ENCODE measurements around the gene CPLX3. TPM values are rescaled to one million over a fixed set of nuclear protein-coding genes. Genes with fewer than 3 reads are reported as not detected.

Gene CPLX3
- polyA plus RNA-seq, 3 donors, result not detected

GRCh38 chr15:74801311-74801997 lies 25.0 kb upstream of the CPLX3 start:
- DNase-seq (ENCODE audit: low read depth in 3 of 3, low spot score in 2 of 3), result no peak

- no peak for DNase-seq (ENCODE audit: low read depth in 3 of 3, low spot score in 2 of 3)
Observed at GRCh38 chr15:74802290-74802689, 24.1 kb upstream of the CPLX3 start.

GRCh38 chr15:74802862-74803447 lies 23.5 kb upstream of the CPLX3 start:
- DNase-seq (ENCODE audit: low read depth in 3 of 3, low spot score in 2 of 3), result no peak

GRCh38 chr15:74804935-74805334 lies 21.5 kb upstream of the CPLX3 start:
- DNase-seq (ENCODE audit: low read depth in 3 of 3, low spot score in 2 of 3), result no peak

- no peak for DNase-seq (ENCODE audit: low read depth in 3 of 3, low spot score in 2 of 3)
Observed at GRCh38 chr15:74807282-74807681, 19.1 kb upstream of the CPLX3 start.

GRCh38 chr15:74808078-74808839 lies 18.2 kb upstream of the CPLX3 start:
- no peak for DNase-seq (ENCODE audit: low read depth in 3 of 3, low spot score in 2 of 3)

GRCh38 chr15:74808840-74809229 lies 17.6 kb upstream of the CPLX3 start:
- DNase-seq (ENCODE audit: low read depth in 3 of 3, low spot score in 2 of 3), result no peak

GRCh38 chr15:74809242-74809641 lies 17.2 kb upstream of the CPLX3 start:
- no peak for DNase-seq (ENCODE audit: low read depth in 3 of 3, low spot score in 2 of 3)

GRCh38 chr15:74809956-74810355 lies 16.5 kb upstream of the CPLX3 start:
- no peak for DNase-seq (ENCODE audit: low read depth in 3 of 3, low spot score in 2 of 3)

GRCh38 chr15:74812533-74812932 lies 13.9 kb upstream of the CPLX3 start, which contains the start of gene LMAN1L:
LMAN1L (plus strand) TSS chr15:74812835; CDS start chr15:74812855, 20 bp downstream.
- DNase-seq (ENCODE audit: low read depth in 3 of 3, low spot score in 2 of 3), result no peak

GRCh38 chr15:74815121-74815934 lies 11.1 kb upstream of the CPLX3 start:
- DNase-seq (ENCODE audit: low read depth in 3 of 3, low spot score in 2 of 3), result no peak

- no peak for DNase-seq (ENCODE audit: low read depth in 3 of 3, low spot score in 2 of 3)
Observed at GRCh38 chr15:74815961-74816360, 10.5 kb upstream of the CPLX3 start.

GRCh38 chr15:74816624-74817369 lies 9.6 kb upstream of the CPLX3 start:
- DNase-seq (ENCODE audit: low read depth in 3 of 3, low spot score in 2 of 3), result no peak

GRCh38 chr15:74817370-74817737 lies 9.1 kb upstream of the CPLX3 start:
- no peak for DNase-seq (ENCODE audit: low read depth in 3 of 3, low spot score in 2 of 3)

- DNase-seq (ENCODE audit: low read depth in 3 of 3, low spot score in 2 of 3), result no peak
Observed at GRCh38 chr15:74820056-74820455, 6.4 kb upstream of the CPLX3 start.

GRCh38 chr15:74821091-74821789 lies 5.2 kb upstream of the CPLX3 start:
- no peak for DNase-seq (ENCODE audit: low read depth in 3 of 3, low spot score in 2 of 3)

GRCh38 chr15:74821790-74822158 lies 4.7 kb upstream of the CPLX3 start:
- no peak for DNase-seq (ENCODE audit: low read depth in 3 of 3, low spot score in 2 of 3)

GRCh38 chr15:74822233-74822632 lies 4.2 kb upstream of the CPLX3 start:
- DNase-seq (ENCODE audit: low read depth in 3 of 3, low spot score in 2 of 3), result no peak

- DNase-seq (ENCODE audit: low read depth in 3 of 3, low spot score in 2 of 3), result no peak
Observed at GRCh38 chr15:74823324-74823723, 3.1 kb upstream of the CPLX3 start.

- DNase-seq (ENCODE audit: low read depth in 3 of 3, low spot score in 2 of 3), result no peak
Observed at GRCh38 chr15:74824976-74825375, 1.5 kb upstream of the CPLX3 start.

Measured in right renal cortex interstitium (tissue), 3 donors.